MM.1S (cell line): ENCODE measurements around the gene CNN3.

ENCODE experiments used
- DNase-seq: peaks from one replicate; pipeline ENCODE4 v3.0.0-alpha.2; 2015
- H2AFZ ChIP-seq: fragments of 300-600 bp; sonication (generic); 2 replicates; pipeline ENCODE4 v1.6.0; 2016; ENCODE audit warnings: antibody characterized with exemption, low read length
- H3F3A ChIP-seq: fragments of 300-600 bp; sonication (generic); 2 replicates; pipeline ENCODE4 v1.6.1; 2016; ENCODE audit warnings: mild to moderate bottlenecking, antibody characterized with exemption, low read length, moderate library complexity, mixed read lengths; ENCODE audit not compliant: insufficient read depth
- H3K27ac ChIP-seq: fragments of 300-600 bp; sonication (generic); 2 replicates; pipeline ENCODE4 v1.5.1; 2016; ENCODE audit warnings: mild to moderate bottlenecking, low read length
- H3K27me3 ChIP-seq: fragments of 300-600 bp; sonication (generic); replicated peaks from 2 replicates; pipeline ENCODE4 v1.6.0; 2016; ENCODE audit warnings: low read length; ENCODE audit not compliant: insufficient read depth
- H3K36me3 ChIP-seq: fragments of 300-600 bp; sonication (generic); replicated peaks from 2 replicates; pipeline ENCODE4 v1.6.1; 2016; ENCODE audit warnings: mild to moderate bottlenecking, low read length, mixed read lengths; ENCODE audit not compliant: insufficient read depth
- H3K4me1 ChIP-seq: fragments of 300-600 bp; sonication (generic); 2 replicates; pipeline ENCODE4 v1.6.1; 2016; ENCODE audit warnings: low read length, mixed read lengths
- H3K4me2 ChIP-seq: fragments of 300-600 bp; sonication (generic); 2 replicates; pipeline ENCODE4 v1.6.0; 2016; ENCODE audit warnings: low read depth, low read length
- H3K4me3 ChIP-seq: fragments of 300-600 bp; sonication (generic); 2 replicates; pipeline ENCODE4 v1.5.1; 2016; ENCODE audit warnings: low read length, mixed read lengths
- H3K79me2 ChIP-seq: fragments of 300-600 bp; sonication (generic); 2 replicates; pipeline ENCODE4 v1.6.1; 2016; ENCODE audit warnings: mixed run types, low read length, mixed read lengths
- H3K9ac ChIP-seq: fragments of 300-600 bp; sonication (generic); 2 replicates; pipeline ENCODE4 v1.6.1; 2016; ENCODE audit warnings: low read length, mixed read lengths
- H3K9me2 ChIP-seq: fragments of 300-600 bp; sonication (generic); replicated peaks from 2 replicates; pipeline ENCODE4 v1.6.1; 2016; ENCODE audit warnings: mild to moderate bottlenecking, low read length, mixed read lengths; ENCODE audit not compliant: insufficient read depth
- H3K9me3 ChIP-seq: fragments of 300-600 bp; sonication (generic); replicated peaks from 2 replicates; pipeline ENCODE4 v1.6.1; 2016; ENCODE audit warnings: mild to moderate bottlenecking, low read length, mixed read lengths; ENCODE audit not compliant: insufficient read depth
- H4K20me1 ChIP-seq: fragments of 300-600 bp; sonication (generic); 2 replicates; pipeline ENCODE4 v1.6.1; 2016; ENCODE audit warnings: mild to moderate bottlenecking, low read length, moderate library complexity, mixed read lengths; ENCODE audit not compliant: insufficient read depth
- EZH2 ChIP-seq: fragments of 300-600 bp; sonication (generic); optimal IDR thresholded peaks from 2 replicates; pipeline ENCODE3; 2017; ENCODE audit warnings: low read depth, mild to moderate bottlenecking, antibody characterized with exemption, low read length, mixed read lengths
- EZH2phosphoT487 ChIP-seq: fragments of 300-600 bp; sonication (generic); IDR thresholded peaks from 2 replicates; pipeline ENCODE4 v1.6.1; 2018; ENCODE audit warnings: antibody characterized with exemption, low read length
- TF ChIP-seq, protein P1 (sequence below): fragments of 300-600 bp; sonication (generic); IDR thresholded peaks from 2 replicates; pipeline ENCODE4 v1.5.1; 2016; ENCODE audit warnings: antibody characterized with exemption, low read length, mixed read lengths

The CNN3 gene

DNA sequence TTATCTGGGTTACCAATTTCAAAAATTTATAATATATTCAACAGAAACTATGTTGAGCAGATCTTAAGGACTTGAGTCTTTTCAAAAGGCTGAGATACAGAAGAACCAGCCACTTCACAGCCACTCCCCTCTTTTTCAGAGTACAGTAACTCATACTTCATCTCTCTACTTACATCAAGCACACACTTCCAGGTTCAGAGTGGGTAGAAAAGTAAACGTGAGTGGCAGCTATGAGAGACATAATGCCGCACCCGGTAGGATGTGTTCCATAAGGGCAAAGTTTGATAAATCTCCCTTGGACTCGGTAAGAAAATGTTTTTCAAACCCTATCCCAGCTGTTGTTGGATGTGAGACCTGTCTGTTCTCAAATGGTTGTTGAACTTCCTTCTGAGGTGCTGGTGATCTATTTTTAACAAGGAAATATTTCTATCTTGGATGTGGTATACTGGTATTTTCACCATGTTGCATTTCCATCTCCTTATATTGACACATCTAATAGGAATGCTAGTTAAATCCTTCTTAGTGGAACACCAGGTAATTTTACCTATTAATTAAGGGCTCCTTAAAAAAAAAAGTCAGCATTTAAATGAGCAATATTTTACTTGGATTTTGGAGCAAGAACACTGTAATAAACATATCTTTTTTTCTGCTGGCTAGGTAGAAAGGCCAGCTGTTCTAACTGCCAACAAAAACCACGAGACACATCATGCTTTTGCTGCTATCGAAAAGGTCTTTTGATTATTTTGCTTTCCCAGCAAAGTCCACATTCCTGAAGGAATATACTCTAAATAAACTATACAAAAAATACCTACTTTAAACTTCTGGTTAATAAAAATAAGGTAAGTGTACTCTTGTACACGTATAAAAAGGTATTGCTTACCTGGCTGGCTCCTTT lies 28.2 kb downstream of the CNN3 start:
- Histone ChIP-seq H3K9ac (no peak overlapping the region), H3K27ac (no peak overlapping the region), H3K4me3 (no peak overlapping the region), H3K9me2 (no peaks in the 10 kb centered on the region), H3K36me3 (no peaks in the 10 kb centered on the region), H3F3A (no peaks in the 10 kb centered on the region), H3K4me2 (no peak overlapping the region), H3K4me1 (no peaks in the 10 kb centered on the region), H3K27me3 (no peaks in the 10 kb centered on the region), H3K79me2 (no peaks in the 10 kb centered on the region), H3K9me3 (no peaks in the 10 kb centered on the region), H2AFZ (no peak overlapping the region), H4K20me1 (no peaks in the 10 kb centered on the region)
- TF ChIP-seq EZH2: no peak
- no peak for DNase-seq

GRCh38 chr1:94895518-94895917 lies 31.4 kb downstream of the CNN3 start:
- no peak overlapping the region for H3K27ac ChIP-seq
- no peak overlapping the region for H2AFZ ChIP-seq
- no peak overlapping the region for H3K4me3 ChIP-seq
- no peak overlapping the region for H3K4me2 ChIP-seq
- H3F3A ChIP-seq: no peaks in the 10 kb centered on the region
- no peaks in the 10 kb centered on the region for H3K4me1 ChIP-seq
- TF ChIP-seq EZH2phosphoT487: no peak
- no peak for TF ChIP-seq EZH2
- TF ChIP-seq, protein P1, sequence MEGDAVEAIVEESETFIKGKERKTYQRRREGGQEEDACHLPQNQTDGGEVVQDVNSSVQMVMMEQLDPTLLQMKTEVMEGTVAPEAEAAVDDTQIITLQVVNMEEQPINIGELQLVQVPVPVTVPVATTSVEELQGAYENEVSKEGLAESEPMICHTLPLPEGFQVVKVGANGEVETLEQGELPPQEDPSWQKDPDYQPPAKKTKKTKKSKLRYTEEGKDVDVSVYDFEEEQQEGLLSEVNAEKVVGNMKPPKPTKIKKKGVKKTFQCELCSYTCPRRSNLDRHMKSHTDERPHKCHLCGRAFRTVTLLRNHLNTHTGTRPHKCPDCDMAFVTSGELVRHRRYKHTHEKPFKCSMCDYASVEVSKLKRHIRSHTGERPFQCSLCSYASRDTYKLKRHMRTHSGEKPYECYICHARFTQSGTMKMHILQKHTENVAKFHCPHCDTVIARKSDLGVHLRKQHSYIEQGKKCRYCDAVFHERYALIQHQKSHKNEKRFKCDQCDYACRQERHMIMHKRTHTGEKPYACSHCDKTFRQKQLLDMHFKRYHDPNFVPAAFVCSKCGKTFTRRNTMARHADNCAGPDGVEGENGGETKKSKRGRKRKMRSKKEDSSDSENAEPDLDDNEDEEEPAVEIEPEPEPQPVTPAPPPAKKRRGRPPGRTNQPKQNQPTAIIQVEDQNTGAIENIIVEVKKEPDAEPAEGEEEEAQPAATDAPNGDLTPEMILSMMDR: no peak
- no peaks in the 10 kb centered on the region for H4K20me1 ChIP-seq
- no peaks in the 10 kb centered on the region for H3K9me2 ChIP-seq
- H3K79me2 ChIP-seq: no peaks in the 10 kb centered on the region
- no peak for DNase-seq
- no peak overlapping the region for H3K9ac ChIP-seq
- no peaks in the 10 kb centered on the region for H3K9me3 ChIP-seq
- no peaks in the 10 kb centered on the region for H3K27me3 ChIP-seq
- no peaks in the 10 kb centered on the region for H3K36me3 ChIP-seq

- no peaks in the 10 kb centered on the region for H3K4me1 ChIP-seq
- no peaks in the 10 kb centered on the region for H3K79me2 ChIP-seq
- H3K9me3 ChIP-seq: no peaks in the 10 kb centered on the region
- no peaks in the 10 kb centered on the region for H3K27me3 ChIP-seq
- no peaks in the 10 kb centered on the region for H4K20me1 ChIP-seq
- no peaks in the 10 kb centered on the region for H3K36me3 ChIP-seq
- no peak for DNase-seq
- H3K27ac ChIP-seq: no peak overlapping the region
- H3K4me2 ChIP-seq: no peak overlapping the region
- H3K9ac ChIP-seq: no peak overlapping the region
- H3K4me3 ChIP-seq: no peak overlapping the region
- no peak for TF ChIP-seq EZH2phosphoT487
- no peak overlapping the region for H2AFZ ChIP-seq
- no peaks in the 10 kb centered on the region for H3K9me2 ChIP-seq
- H3F3A ChIP-seq: no peaks in the 10 kb centered on the region
Measured at GRCh38 chr1:94894630-94895029, 32.3 kb downstream of the CNN3 start.

- H3K9me3 ChIP-seq: no peaks in the 10 kb centered on the region
- no peaks in the 10 kb centered on the region for H3F3A ChIP-seq
- no peak overlapping the region for H3K4me3 ChIP-seq
- H3K79me2 ChIP-seq: no peaks in the 10 kb centered on the region
- no peak overlapping the region for H2AFZ ChIP-seq
- H3K9ac ChIP-seq: no peak overlapping the region
- H3K4me1 ChIP-seq: no peaks in the 10 kb centered on the region
- no peak overlapping the region for H3K27ac ChIP-seq
- H3K36me3 ChIP-seq: no peaks in the 10 kb centered on the region
- DNase-seq: no peak
- H3K9me2 ChIP-seq: no peaks in the 10 kb centered on the region
- H4K20me1 ChIP-seq: no peaks in the 10 kb centered on the region
- H3K4me2 ChIP-seq: no peak overlapping the region
- TF ChIP-seq EZH2phosphoT487 (no peak), EZH2 (no peak)
- TF ChIP-seq, protein P1: no peak
- no peaks in the 10 kb centered on the region for H3K27me3 ChIP-seq
Measured at GRCh38 chr1:94892604-94893254, 34.2 kb downstream of the CNN3 start.
